CD14-positive monocyte (primary cell): ENCODE data around the gene S100A10. TPM values are rescaled to one million over a fixed set of nuclear protein-coding genes. Genes with fewer than 3 reads are reported as not detected.

ENCODE experiments used
- DNase-seq, 3 donors: peaks; one replicate each; pipeline ENCODE4 v3.0.0-alpha.2; 2011 to 2022
- H2AFZ ChIP-seq: 2 replicates; pipeline ENCODE4 v1.6.0; 2012; ENCODE audit warnings: mild to moderate bottlenecking, low read depth, low read length, inconsistent platforms; ENCODE audit not compliant: insufficient read depth, poor library complexity, severe bottlenecking
- H3K27ac ChIP-seq, 2 donors: 1 replicate in 1 of 2; 2 replicates in 1 of 2; pipeline ENCODE4 v1.5.1; 2012 to 2013; ENCODE audit warnings: low read length in 2 of 2, control low read depth in 1 of 2, inconsistent platforms in 1 of 2, low read depth in 1 of 2, mild to moderate bottlenecking in 1 of 2
- H3K27me3 ChIP-seq, 2 donors: one replicate each; pipeline versions ENCODE4 v1.6.0 to v1.6.1; 2011 to 2013; ENCODE audit warnings: low read length in 2 of 2; ENCODE audit not compliant: control insufficient read depth in 2 of 2, insufficient read depth in 2 of 2
- H3K36me3 ChIP-seq, 2 donors: replicated peaks in 1 of 2; 1 replicate in 1 of 2; 2 replicates in 1 of 2; pipeline versions ENCODE4 v1.5.1 to v1.6.1; 2012 to 2013; ENCODE audit warnings: low read length in 2 of 2, control low read depth in 1 of 2, inconsistent platforms in 1 of 2, mild to moderate bottlenecking in 1 of 2; ENCODE audit not compliant: insufficient read depth in 2 of 2, control insufficient read depth in 1 of 2
- H3K4me1 ChIP-seq, 2 donors: 1 replicate in 1 of 2; 2 replicates in 1 of 2; pipeline versions ENCODE4 v1.5.1 to v1.6.1; 2012 to 2013; ENCODE audit warnings: low read length in 2 of 2, control low read depth in 1 of 2, inconsistent platforms in 1 of 2, mild to moderate bottlenecking in 1 of 2, moderate library complexity in 1 of 2; ENCODE audit not compliant: insufficient read depth in 2 of 2, control insufficient read depth in 1 of 2
- H3K4me2 ChIP-seq: replicated peaks from 2 replicates; pipeline ENCODE3; 2012; ENCODE audit warnings: low read length, moderate library complexity, mild to moderate bottlenecking; ENCODE audit not compliant: poor library complexity, severe bottlenecking; ENCODE audit errors: extremely low read depth
- H3K4me3 ChIP-seq, 3 experiments: fragments of 200-600 bp in 1 of 3; sonication (generic) in 1 of 3; replicated peaks in 1 of 3; 1 replicate in 2 of 3; 2 replicates in 1 of 3; pipeline ENCODE4 v1.5.1; 2011 to 2013; ENCODE audit warnings: low read length in 3 of 3, mild to moderate bottlenecking in 3 of 3, control low read depth in 2 of 3, low read depth in 2 of 3, inconsistent platforms in 1 of 3, moderate library complexity in 1 of 3
- H3K79me2 ChIP-seq: 2 replicates; pipeline ENCODE4 v1.6.0; 2012; ENCODE audit warnings: mild to moderate bottlenecking, control low read depth, inconsistent platforms, low read length, moderate library complexity; ENCODE audit not compliant: insufficient read depth
- H3K9ac ChIP-seq: 2 replicates; pipeline ENCODE4 v1.6.0; 2017; ENCODE audit warnings: low read length, mild to moderate bottlenecking; ENCODE audit not compliant: insufficient read depth, poor library complexity, severe bottlenecking
- H3K9me3 ChIP-seq, 2 donors: replicated peaks in 1 of 2; 1 replicate in 1 of 2; 2 replicates in 1 of 2; pipeline versions ENCODE4 v1.5.1 to v1.6.1; 2012 to 2013; ENCODE audit warnings: low read length in 2 of 2, control low read depth in 1 of 2; ENCODE audit not compliant: control insufficient read depth in 1 of 2, insufficient read depth in 1 of 2
- H4K20me1 ChIP-seq: 2 replicates; pipeline ENCODE4 v1.6.0; 2012; ENCODE audit warnings: mild to moderate bottlenecking, low read length, control low read depth, moderate library complexity; ENCODE audit not compliant: insufficient read depth
- H3K27ac Mint-ChIP-seq, 7 donors: one replicate each; pipeline ENCODE4 v1.8.0; 2020; ENCODE audit warnings: mild to moderate bottlenecking in 7 of 7, mixed read lengths in 7 of 7, moderate library complexity in 6 of 7, inconsistent platforms in 2 of 7
- H3K27me3 Mint-ChIP-seq, 3 donors: one replicate each; pipeline ENCODE4 v1.8.0; 2021 to 2022; ENCODE audit warnings: low read depth in 3 of 3, mild to moderate bottlenecking in 3 of 3, mixed read lengths in 3 of 3, moderate library complexity in 3 of 3, inconsistent platforms in 1 of 3
- H3K36me3 Mint-ChIP-seq, 2 donors: one replicate each; pipeline ENCODE4 v1.8.0; 2020; ENCODE audit warnings: mixed read lengths in 2 of 2, inconsistent platforms in 1 of 2, mild to moderate bottlenecking in 1 of 2
- H3K4me1 Mint-ChIP-seq: one replicate; pipeline ENCODE4 v1.8.0; 2020; ENCODE audit warnings: mild to moderate bottlenecking, mixed read lengths
- H3K4me3 Mint-ChIP-seq, 2 donors: one replicate each; pipeline ENCODE4 v1.8.0; 2020; ENCODE audit warnings: mild to moderate bottlenecking in 2 of 2, mixed read lengths in 2 of 2, moderate library complexity in 1 of 2
- H3K9me3 Mint-ChIP-seq, 7 donors: one replicate each; pipeline ENCODE4 v1.8.0; 2020 to 2022; ENCODE audit warnings: mixed read lengths in 7 of 7, mild to moderate bottlenecking in 6 of 7, moderate library complexity in 6 of 7, inconsistent platforms in 2 of 7
- CTCF ChIP-seq: fragments of 200-600 bp; IDR thresholded peaks from one replicate; pipeline ENCODE4 v1.8.0; 2022; ENCODE audit warnings: antibody characterized with exemption, mild to moderate bottlenecking
- WGBS: methylation state at CpG from one replicate; pipeline ENCODE4 v1.1.5; 2013; ENCODE audit warnings: missing lambda C conversion rate; ENCODE audit not compliant: insufficient coverage; 5-methylcytosine and 5-hydroxymethylcytosine counted together
- intact Hi-C, 2 donors: fragments of 100-400 bp; cut with micrococcal nuclease; formaldehyde crosslinking; loops; one replicate each; pipeline versions ENCODE4 v1.15.0 to v1.15.1; 2023
- polyA plus RNA-seq, 3 donors: library from polyadenylated mRNA; depleted of rRNA in 1 of 3; unstranded in 2 of 3; stranded (reverse) in 1 of 3; fragments of 300-500 nt in 2 of 3; fragments of >200 nt in 1 of 3; fragmentation: Illumina TruSeq in 2 of 3; gene quantifications; 1 replicate in 2 of 3; 2 replicates in 1 of 3; pipeline ENCODE4 v1.2.3, GENCODE V29; 2012 to 2021

Gene S100A10
- polyA plus RNA-seq, 3 donors, result 422 to 2,138 (median 2,129) TPM

- H3K9me3 Mint-ChIP-seq, result no peaks in the 10 kb centered on the region
- DNase-seq, result no peak
- peaks cover 3 to 10% of the 10 kb centered on the region in 2 donors for H3K4me1 ChIP-seq
- H3K36me3 ChIP-seq, result no peaks in the 10 kb centered on the region
- no peak overlapping the region for H3K4me2 ChIP-seq
- peaks cover 3 to 6% of the 10 kb centered on the region in 2 donors for H3K36me3 Mint-ChIP-seq
- H3K4me3 Mint-ChIP-seq, result no peak overlapping the region
- H4K20me1 ChIP-seq, result peaks cover 7% of the 10 kb centered on the region
- no peaks in the 10 kb centered on the region for H3K27me3 ChIP-seq
- no peak overlapping the region for H3K27ac ChIP-seq
- H3K9ac ChIP-seq, result no peak overlapping the region
- peaks cover 2 to 4% (median 2%) of the 10 kb centered on the region in 3 donors for H3K27me3 Mint-ChIP-seq
- no peak overlapping the region for H2AFZ ChIP-seq
- H3K27ac Mint-ChIP-seq, result no peak overlapping the region
- H3K9me3 ChIP-seq, result no peaks in the 10 kb centered on the region
- H3K79me2 ChIP-seq, result no peaks in the 10 kb centered on the region
- intact Hi-C loops, result no loop called here
- H3K4me1 Mint-ChIP-seq, result peaks cover 16% of the 10 kb centered on the region
- no CpG with 5 or more reads among the region's 4 CpGs for WGBS
- H3K4me3 ChIP-seq, result no peak overlapping the region
- no peak for TF ChIP-seq CTCF
Measured at GRCh38 chr1:152024223-152024622, 30.6 kb upstream of the S100A10 start.

DNA sequence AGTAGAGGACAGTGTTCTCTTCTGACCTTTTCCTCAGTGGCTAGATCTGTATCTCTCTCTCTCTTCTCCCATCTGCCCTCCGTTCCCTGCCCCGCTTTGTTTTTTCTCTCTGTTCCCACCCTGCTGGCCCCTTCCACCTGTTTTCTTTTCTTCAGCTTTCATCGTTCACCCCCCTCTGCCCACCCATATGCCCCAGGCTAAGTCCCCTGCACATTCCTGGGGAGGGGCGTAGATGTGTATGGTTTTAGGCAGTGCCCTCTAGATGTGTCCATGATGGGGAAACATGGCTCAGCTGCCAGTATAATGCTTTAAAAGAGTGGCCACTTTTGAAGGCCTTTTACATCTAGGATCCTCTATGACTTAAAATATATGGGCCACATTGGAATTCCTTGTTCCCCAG is 29.6 kb upstream of the S100A10 start:
- Histone ChIP-seq H3K4me3 (no peak overlapping the region), H3K4me2 (no peak overlapping the region), H3K79me2 (no peaks in the 10 kb centered on the region), H4K20me1 (no peaks in the 10 kb centered on the region), H3K4me1 (peaks cover 0 to 4% of the 10 kb centered on the region in 2 donors), H3K36me3 (no peaks in the 10 kb centered on the region), H2AFZ (no peak overlapping the region), H3K9me3 (no peaks in the 10 kb centered on the region), H3K9ac (no peak overlapping the region), H3K27ac (no peak overlapping the region), H3K27me3 (no peaks in the 10 kb centered on the region)
- no peak for TF ChIP-seq CTCF
- Mint-ChIP-seq H3K36me3 (no peaks in the 10 kb centered on the region), H3K27me3 (peaks cover 2 to 7% (median 2%) of the 10 kb centered on the region in 3 donors), H3K4me1 (peaks cover 8% of the 10 kb centered on the region), H3K9me3 (no peaks in the 10 kb centered on the region), H3K4me3 (no peak overlapping the region), H3K27ac (no peak overlapping the region)
- intact Hi-C loops, result no loop called here
- no CpG with 5 or more reads among the region's 4 CpGs for WGBS
- no peak for DNase-seq
